Measurements from ENCODE around the gene MATR3.
"Not testable (repeated sequence)": the region's sequence is repeated elsewhere in the genome, so short reads cannot be mapped to it uniquely, and the experiment has no call there.

MATR3 gene

DNA sequence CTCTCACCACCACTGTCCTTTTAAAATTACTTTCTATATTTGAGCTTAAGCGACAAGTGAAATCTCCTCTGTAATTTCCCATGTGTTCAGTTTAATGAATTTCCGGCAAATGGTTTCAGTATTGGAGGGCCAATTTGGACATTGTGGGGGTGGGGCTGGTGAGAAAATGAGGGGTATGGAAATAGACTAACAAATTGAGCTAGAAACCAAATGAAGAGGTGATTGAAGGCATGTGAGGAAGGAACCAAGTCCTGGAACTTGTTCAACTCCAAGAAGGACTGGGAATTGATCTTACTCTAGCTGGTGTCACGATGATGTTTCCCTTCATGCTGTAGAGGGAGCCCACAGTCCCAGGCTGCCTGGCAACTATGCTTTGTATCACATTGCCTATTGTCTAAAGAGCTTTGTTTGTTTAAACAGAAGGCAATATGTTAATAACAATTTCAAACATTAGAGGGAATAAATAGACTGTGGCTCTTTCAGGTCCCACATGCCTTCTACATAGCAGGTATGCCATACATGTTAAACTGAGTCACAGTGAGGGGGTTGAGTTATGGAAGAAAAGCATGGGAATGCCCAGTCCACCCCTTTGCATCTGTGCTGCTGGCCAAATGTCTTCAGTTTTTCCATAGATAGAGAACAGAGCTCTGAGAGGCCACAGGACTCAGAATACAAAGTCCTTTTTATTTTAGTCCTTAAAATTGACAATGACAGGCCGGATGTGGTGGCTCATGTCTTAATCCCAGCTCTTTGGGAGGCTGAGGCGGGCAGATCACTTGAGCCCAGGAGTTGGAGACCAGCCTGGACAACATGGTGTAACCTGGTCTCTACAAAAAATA, 25.0 kb upstream of the MATR3 start:
- no peak overlapping the region for H2BK5ac ChIP-seq (ENCODE audit: low read depth, low read length, poor library complexity, severe bottlenecking)
- no peak for DNase-seq
- WGBS: 86% methylated on average over 5 of the region's 5 CpGs
- H2BK15ac ChIP-seq (ENCODE audit: low read depth, poor library complexity, severe bottlenecking): no peak overlapping the region
- H3K18ac ChIP-seq (ENCODE audit: low read depth in 1 of 2, low read length in 2 of 2): no peak overlapping the region
- no peak overlapping the region for H4K8ac ChIP-seq (ENCODE audit: low read length)
- H2AK5ac ChIP-seq (ENCODE audit: low read length, severe bottlenecking): no peak overlapping the region
- no peak overlapping the region for H3K9ac ChIP-seq (ENCODE audit: low read length)
- no peak overlapping the region for H3K4ac ChIP-seq (ENCODE audit: low read depth in 1 of 2, low read length in 2 of 2)
- no peaks in the 10 kb centered on the region for H3K27me3 ChIP-seq (ENCODE audit: control insufficient read depth in 1 of 2, insufficient read depth in 1 of 2, low read length in 2 of 2)
- no peak overlapping the region for H3K14ac ChIP-seq (ENCODE audit: low read length in 2 of 2)
- H3K4me3 ChIP-seq (ENCODE audit: insufficient read depth in 1 of 2, low read depth in 1 of 2, low read length in 2 of 2): no peak overlapping the region
- H3K9me3 ChIP-seq (ENCODE audit: control insufficient read depth, low read length): no peaks in the 10 kb centered on the region
- H3K4me1 ChIP-seq (ENCODE audit: control insufficient read depth, insufficient read depth, low read depth, low read length): peaks cover 10% of the 10 kb centered on the region
- H4K91ac ChIP-seq (ENCODE audit: low read length): no peak overlapping the region
- no peak overlapping the region for H3K27ac ChIP-seq (ENCODE audit: low read length, poor library complexity, severe bottlenecking)
- no peak overlapping the region for H3K4me2 ChIP-seq (ENCODE audit: low read length, poor library complexity, severe bottlenecking)
- no peak overlapping the region for H3K23ac ChIP-seq (ENCODE audit: low read length in 2 of 2)
- H3K36me3 ChIP-seq (ENCODE audit: control insufficient read depth in 1 of 2, insufficient read depth in 2 of 2, low read depth in 1 of 2, low read length in 2 of 2): no peaks in the 10 kb centered on the region
- no peaks in the 10 kb centered on the region for H3K79me1 ChIP-seq (replicated peaks; ENCODE audit: low read length, poor library complexity, severe bottlenecking)
- no peak overlapping the region for H2AFZ ChIP-seq (ENCODE audit: low read depth, low read length)
- no peak overlapping the region for H2BK120ac ChIP-seq (ENCODE audit: low read depth, low read length)
- no peak overlapping the region for H2BK12ac ChIP-seq (ENCODE audit: low read length in 2 of 2)

DNA sequence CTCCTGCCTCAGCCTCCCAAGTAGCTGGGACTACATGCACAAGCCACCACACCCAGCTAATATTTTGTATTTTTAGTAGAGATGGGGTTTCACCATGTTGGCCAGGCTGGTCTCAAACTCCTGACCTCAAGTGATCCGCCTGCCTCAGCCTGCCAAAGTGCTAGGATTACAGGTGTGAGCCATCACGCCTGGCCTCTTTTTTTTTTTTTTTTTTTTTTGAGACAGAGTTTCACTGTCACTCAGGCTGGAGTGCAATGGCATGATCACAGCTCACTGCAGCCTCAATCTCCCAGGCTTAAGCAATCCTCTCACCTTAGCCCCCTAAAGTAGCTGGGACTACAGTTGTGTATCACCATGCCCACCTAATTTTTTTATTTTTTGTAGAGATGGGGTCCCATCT, 22.8 kb upstream of the MATR3 start:
- H3K4ac ChIP-seq (ENCODE audit: low read depth in 1 of 2, low read length in 2 of 2); H3K79me1 ChIP-seq (replicated peaks; ENCODE audit: low read length, poor library complexity, severe bottlenecking); H3K4me3 ChIP-seq (ENCODE audit: insufficient read depth in 1 of 2, low read depth in 1 of 2, low read length in 2 of 2); H3K23ac ChIP-seq (ENCODE audit: low read length in 2 of 2); H3K4me2 ChIP-seq (ENCODE audit: low read length, poor library complexity, severe bottlenecking); H4K8ac ChIP-seq (ENCODE audit: low read length); H2BK15ac ChIP-seq (ENCODE audit: low read depth, poor library complexity, severe bottlenecking); H2BK12ac ChIP-seq (ENCODE audit: low read length in 2 of 2); DNase-seq; H4K91ac ChIP-seq (ENCODE audit: low read length); H3K9ac ChIP-seq (ENCODE audit: low read length); H3K36me3 ChIP-seq (ENCODE audit: control insufficient read depth in 1 of 2, insufficient read depth in 2 of 2, low read depth in 1 of 2, low read length in 2 of 2); H2BK120ac ChIP-seq (ENCODE audit: low read depth, low read length); H2BK5ac ChIP-seq (ENCODE audit: low read depth, low read length, poor library complexity, severe bottlenecking); H2AFZ ChIP-seq (ENCODE audit: low read depth, low read length); H3K14ac ChIP-seq (ENCODE audit: low read length in 2 of 2); H3K9me3 ChIP-seq (ENCODE audit: control insufficient read depth, low read length); H3K18ac ChIP-seq (ENCODE audit: low read depth in 1 of 2, low read length in 2 of 2); H3K27me3 ChIP-seq (ENCODE audit: control insufficient read depth in 1 of 2, insufficient read depth in 1 of 2, low read length in 2 of 2): not testable (repeated sequence)
- Histone ChIP-seq H2AK5ac (ENCODE audit: low read length, severe bottlenecking) (peak overlapping the region; percentile 49), H3K4me1 (ENCODE audit: control insufficient read depth, insufficient read depth, low read depth, low read length) (peaks cover 11% of the 10 kb centered on the region), H3K27ac (ENCODE audit: low read length, poor library complexity, severe bottlenecking) (peak overlapping the region; percentile 3)
- WGBS: 100% methylated on average over 2 of the region's 2 CpGs

DNA sequence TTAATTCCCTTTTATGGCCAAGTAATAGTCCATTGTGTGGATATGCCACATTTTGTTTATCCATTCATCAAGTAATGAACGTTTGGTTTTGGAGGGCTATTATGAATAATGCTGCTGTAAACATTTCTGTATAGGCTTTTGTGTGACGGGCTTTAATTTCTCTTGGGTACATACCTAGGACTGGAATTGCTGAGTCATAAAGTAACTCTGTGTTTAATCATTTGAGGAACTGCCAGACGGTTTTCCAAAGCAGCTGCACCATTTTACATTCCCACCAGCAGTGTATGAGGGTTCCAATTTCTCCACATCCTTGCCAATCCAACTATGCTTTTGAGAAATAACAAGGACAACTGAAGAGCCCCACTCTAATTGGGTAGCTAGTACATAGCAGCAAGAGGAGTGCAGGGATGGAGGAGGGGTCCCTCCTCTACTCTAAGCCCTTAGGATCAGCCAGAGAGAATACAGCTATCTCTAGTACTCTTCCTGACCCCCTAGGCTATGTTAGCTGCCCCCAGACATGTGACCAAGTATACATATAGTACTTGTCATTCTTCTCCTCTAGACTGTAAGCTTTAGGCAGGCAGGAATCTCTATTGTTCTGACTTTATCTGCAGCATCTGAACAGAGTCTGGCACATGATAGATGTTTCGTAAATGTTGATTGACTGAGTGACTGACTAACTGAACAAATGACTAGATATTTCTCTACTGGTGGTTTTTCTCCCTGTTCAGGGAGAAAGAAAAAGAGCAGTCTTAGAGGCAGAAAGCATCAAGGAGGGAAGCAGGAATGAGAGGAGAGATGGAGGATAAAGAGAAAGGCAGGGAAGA, 22.1 kb upstream of the MATR3 start:
- Histone ChIP-seq H3K9me3 (ENCODE audit: control insufficient read depth, low read length) (no peaks in the 10 kb centered on the region), H3K4me3 (ENCODE audit: insufficient read depth in 1 of 2, low read depth in 1 of 2, low read length in 2 of 2) (no peak overlapping the region), H2AFZ (ENCODE audit: low read depth, low read length) (no peak overlapping the region), H3K27ac (ENCODE audit: low read length, poor library complexity, severe bottlenecking) (peak overlapping the region; percentile 80), H4K91ac (ENCODE audit: low read length) (peak overlapping the region; percentile 18), H2BK5ac (ENCODE audit: low read depth, low read length, poor library complexity, severe bottlenecking) (no peak overlapping the region), H3K23ac (ENCODE audit: low read length in 2 of 2) (no peak overlapping the region), H2BK12ac (ENCODE audit: low read length in 2 of 2) (peak overlapping the region; percentile 18 to 45), H3K4ac (ENCODE audit: low read depth in 1 of 2, low read length in 2 of 2) (peak overlapping the region; percentile 34 to 64), H3K36me3 (ENCODE audit: control insufficient read depth in 1 of 2, insufficient read depth in 2 of 2, low read depth in 1 of 2, low read length in 2 of 2) (peaks cover 4 to 13% of the 10 kb centered on the region in 2 experiments), H2AK5ac (ENCODE audit: low read length, severe bottlenecking) (peak overlapping the region; percentile 55), H3K14ac (ENCODE audit: low read length in 2 of 2) (no peak overlapping the region), H3K18ac (ENCODE audit: low read depth in 1 of 2, low read length in 2 of 2) (peak overlapping the region; percentile 52 to 69), H3K9ac (ENCODE audit: low read length) (no peak overlapping the region), H2BK15ac (ENCODE audit: low read depth, poor library complexity, severe bottlenecking) (no peak overlapping the region), H3K4me1 (ENCODE audit: control insufficient read depth, insufficient read depth, low read depth, low read length) (peaks cover 14% of the 10 kb centered on the region), H3K4me2 (ENCODE audit: low read length, poor library complexity, severe bottlenecking) (no peak overlapping the region), H3K79me1 (replicated peaks; ENCODE audit: low read length, poor library complexity, severe bottlenecking) (peaks cover 3% of the 10 kb centered on the region), H4K8ac (ENCODE audit: low read length) (peak overlapping the region; percentile 23), H2BK120ac (ENCODE audit: low read depth, low read length) (no peak overlapping the region), H3K27me3 (ENCODE audit: control insufficient read depth in 1 of 2, insufficient read depth in 1 of 2, low read length in 2 of 2) (no peaks in the 10 kb centered on the region)
- 29% methylated on average over 4 of the region's 4 CpGs for WGBS
- peak; percentile 86 for DNase-seq

Measured in mesenchymal stem cell (in vitro differentiated cells and primary cell).